ENCODE measurements around the gene MAP7. TPM values are rescaled to one million over a fixed set of nuclear protein-coding genes. Genes with fewer than 3 reads are reported as not detected.

The MAP7 gene
- total and polyA plus RNA-seq, 4 donors, result 3.2 to 17.5 (median 8.3) TPM

DNA sequence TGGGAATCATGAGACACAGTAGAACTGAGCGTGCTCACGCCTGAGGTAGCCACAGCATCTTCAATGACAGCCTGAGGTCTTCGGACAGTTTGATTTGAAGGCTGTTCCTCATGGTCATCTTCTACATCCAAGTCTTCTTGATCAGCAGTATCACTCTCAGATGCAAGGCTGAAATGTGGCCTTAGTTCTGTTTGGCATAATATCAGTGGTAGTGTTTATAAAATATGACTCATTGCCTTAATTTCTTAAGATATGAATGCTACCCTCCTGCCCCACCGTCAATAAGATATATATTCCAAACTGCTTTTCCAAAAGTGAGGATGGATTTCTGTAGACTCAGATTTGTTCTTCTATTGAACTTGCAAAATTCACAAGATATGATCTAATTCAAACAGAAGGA is 17.5 kb upstream of the MAP7 start:
- Histone ChIP-seq H3K9ac (ENCODE audit: low read depth in 1 of 2, low read length in 2 of 2) (no peak overlapping the region), H3K36me3 (ENCODE audit: control insufficient read depth in 4 of 4, insufficient read depth in 3 of 4, low read depth in 1 of 4, low read length in 3 of 4) (peaks cover 1 to 6% (median 4%) of the 10 kb centered on the region in 4 donors), H3K27ac (ENCODE audit: low read depth in 1 of 2, low read length in 2 of 2) (no peak overlapping the region), H3K4me3 (ENCODE audit: low read depth in 1 of 3, low read length in 3 of 3) (no peak overlapping the region), H3K27me3 (ENCODE audit: control insufficient read depth in 4 of 4, insufficient read depth in 4 of 4, low read length in 3 of 4) (no peaks in the 10 kb centered on the region), H3K4me1 (ENCODE audit: control insufficient read depth in 4 of 4, insufficient read depth in 4 of 4, low read length in 3 of 4) (peaks cover 0 to 6% (median 2%) of the 10 kb centered on the region in 4 donors), H3K9me3 (ENCODE audit: control insufficient read depth in 4 of 4, low read length in 3 of 4) (peaks cover 0 to 10% (median 6%) of the 10 kb centered on the region in 4 donors)
- DNase-seq (ENCODE audit: low spot score), result no peak
- TF ChIP-seq RAD21 (IDR thresholded peaks at IDR 0.05), result no peak
- no peak for TF ChIP-seq RXRA (IDR thresholded peaks at IDR 0.05)
- no peak for TF ChIP-seq HNF4G (IDR thresholded peaks at IDR 0.05)
- no peak for TF ChIP-seq EGR1 (IDR thresholded peaks at IDR 0.05; ENCODE audit: low read depth in 2 of 2)
- TF ChIP-seq, protein P1, sequence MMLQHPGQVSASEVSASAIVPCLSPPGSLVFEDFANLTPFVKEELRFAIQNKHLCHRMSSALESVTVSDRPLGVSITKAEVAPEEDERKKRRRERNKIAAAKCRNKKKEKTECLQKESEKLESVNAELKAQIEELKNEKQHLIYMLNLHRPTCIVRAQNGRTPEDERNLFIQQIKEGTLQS (IDR thresholded peaks at IDR 0.05), result no peak
- TF ChIP-seq JUND (IDR thresholded peaks at IDR 0.05), result no peak
- no peak for TF ChIP-seq SP1 (IDR thresholded peaks at IDR 0.05)
- no peak for TF ChIP-seq MAX (IDR thresholded peaks at IDR 0.05)
- TF ChIP-seq TAF1 (conservative IDR thresholded peaks at IDR 0.05), result no peak
- 90% methylated on average over 4 of the region's 4 CpGs for WGBS

GRCh38 chr6:136566851-136567250 is 16.6 kb upstream of the MAP7 start:
- 71% methylated on average over 2 of the region's 2 CpGs for WGBS
- Histone ChIP-seq H3K4me1 (ENCODE audit: control insufficient read depth in 4 of 4, insufficient read depth in 4 of 4, low read length in 3 of 4) (peaks cover 0 to 6% (median 2%) of the 10 kb centered on the region in 4 donors), H3K9ac (ENCODE audit: low read depth in 1 of 2, low read length in 2 of 2) (no peak overlapping the region), H3K27me3 (ENCODE audit: control insufficient read depth in 4 of 4, insufficient read depth in 4 of 4, low read length in 3 of 4) (no peaks in the 10 kb centered on the region), H3K27ac (ENCODE audit: low read depth in 1 of 2, low read length in 2 of 2) (no peak overlapping the region), H3K36me3 (ENCODE audit: control insufficient read depth in 4 of 4, insufficient read depth in 3 of 4, low read depth in 1 of 4, low read length in 3 of 4) (peaks cover 1 to 6% (median 4%) of the 10 kb centered on the region in 4 donors), H3K9me3 (ENCODE audit: control insufficient read depth in 4 of 4, low read length in 3 of 4) (peaks cover 0 to 10% (median 6%) of the 10 kb centered on the region in 4 donors), H3K4me3 (ENCODE audit: low read depth in 1 of 3, low read length in 3 of 3) (no peak overlapping the region)
- TF ChIP-seq FOXA2 (IDR thresholded peaks at IDR 0.05) (no peak), RAD21 (IDR thresholded peaks at IDR 0.05) (no peak), HNF4A (conservative IDR thresholded peaks at IDR 0.05) (no peak), JUND (IDR thresholded peaks at IDR 0.05) (no peak), FOXA1 (IDR thresholded peaks at IDR 0.05) (no peak), YY1 (IDR thresholded peaks at IDR 0.05) (no peak), GABPA (IDR thresholded peaks at IDR 0.05 in 1 of 2, conservative IDR thresholded peaks at IDR 0.05 in 1 of 2) (no peak), NR2F2 (IDR thresholded peaks at IDR 0.05) (no peak), EGR1 (IDR thresholded peaks at IDR 0.05; ENCODE audit: low read depth in 2 of 2) (no peak), HNF4G (IDR thresholded peaks at IDR 0.05) (no peak), RXRA (IDR thresholded peaks at IDR 0.05) (no peak), SP1 (IDR thresholded peaks at IDR 0.05) (no peak), MAX (IDR thresholded peaks at IDR 0.05) (no peak), TAF1 (conservative IDR thresholded peaks at IDR 0.05) (no peak)
- TF ChIP-seq, protein P2, sequence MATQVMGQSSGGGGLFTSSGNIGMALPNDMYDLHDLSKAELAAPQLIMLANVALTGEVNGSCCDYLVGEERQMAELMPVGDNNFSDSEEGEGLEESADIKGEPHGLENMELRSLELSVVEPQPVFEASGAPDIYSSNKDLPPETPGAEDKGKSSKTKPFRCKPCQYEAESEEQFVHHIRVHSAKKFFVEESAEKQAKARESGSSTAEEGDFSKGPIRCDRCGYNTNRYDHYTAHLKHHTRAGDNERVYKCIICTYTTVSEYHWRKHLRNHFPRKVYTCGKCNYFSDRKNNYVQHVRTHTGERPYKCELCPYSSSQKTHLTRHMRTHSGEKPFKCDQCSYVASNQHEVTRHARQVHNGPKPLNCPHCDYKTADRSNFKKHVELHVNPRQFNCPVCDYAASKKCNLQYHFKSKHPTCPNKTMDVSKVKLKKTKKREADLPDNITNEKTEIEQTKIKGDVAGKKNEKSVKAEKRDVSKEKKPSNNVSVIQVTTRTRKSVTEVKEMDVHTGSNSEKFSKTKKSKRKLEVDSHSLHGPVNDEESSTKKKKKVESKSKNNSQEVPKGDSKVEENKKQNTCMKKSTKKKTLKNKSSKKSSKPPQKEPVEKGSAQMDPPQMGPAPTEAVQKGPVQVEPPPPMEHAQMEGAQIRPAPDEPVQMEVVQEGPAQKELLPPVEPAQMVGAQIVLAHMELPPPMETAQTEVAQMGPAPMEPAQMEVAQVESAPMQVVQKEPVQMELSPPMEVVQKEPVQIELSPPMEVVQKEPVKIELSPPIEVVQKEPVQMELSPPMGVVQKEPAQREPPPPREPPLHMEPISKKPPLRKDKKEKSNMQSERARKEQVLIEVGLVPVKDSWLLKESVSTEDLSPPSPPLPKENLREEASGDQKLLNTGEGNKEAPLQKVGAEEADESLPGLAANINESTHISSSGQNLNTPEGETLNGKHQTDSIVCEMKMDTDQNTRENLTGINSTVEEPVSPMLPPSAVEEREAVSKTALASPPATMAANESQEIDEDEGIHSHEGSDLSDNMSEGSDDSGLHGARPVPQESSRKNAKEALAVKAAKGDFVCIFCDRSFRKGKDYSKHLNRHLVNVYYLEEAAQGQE (IDR thresholded peaks at IDR 0.05), result no peak
- TF ChIP-seq, protein P3, sequence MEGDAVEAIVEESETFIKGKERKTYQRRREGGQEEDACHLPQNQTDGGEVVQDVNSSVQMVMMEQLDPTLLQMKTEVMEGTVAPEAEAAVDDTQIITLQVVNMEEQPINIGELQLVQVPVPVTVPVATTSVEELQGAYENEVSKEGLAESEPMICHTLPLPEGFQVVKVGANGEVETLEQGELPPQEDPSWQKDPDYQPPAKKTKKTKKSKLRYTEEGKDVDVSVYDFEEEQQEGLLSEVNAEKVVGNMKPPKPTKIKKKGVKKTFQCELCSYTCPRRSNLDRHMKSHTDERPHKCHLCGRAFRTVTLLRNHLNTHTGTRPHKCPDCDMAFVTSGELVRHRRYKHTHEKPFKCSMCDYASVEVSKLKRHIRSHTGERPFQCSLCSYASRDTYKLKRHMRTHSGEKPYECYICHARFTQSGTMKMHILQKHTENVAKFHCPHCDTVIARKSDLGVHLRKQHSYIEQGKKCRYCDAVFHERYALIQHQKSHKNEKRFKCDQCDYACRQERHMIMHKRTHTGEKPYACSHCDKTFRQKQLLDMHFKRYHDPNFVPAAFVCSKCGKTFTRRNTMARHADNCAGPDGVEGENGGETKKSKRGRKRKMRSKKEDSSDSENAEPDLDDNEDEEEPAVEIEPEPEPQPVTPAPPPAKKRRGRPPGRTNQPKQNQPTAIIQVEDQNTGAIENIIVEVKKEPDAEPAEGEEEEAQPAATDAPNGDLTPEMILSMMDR (IDR thresholded peaks at IDR 0.05; ENCODE audit: low read depth, low read length, missing input control), result no peak
- TF ChIP-seq, protein P1 (IDR thresholded peaks at IDR 0.05), result no peak
- no peak for DNase-seq (ENCODE audit: low spot score)
